SK-N-SH (cell line): ENCODE results near the gene RNF151. TPM values are rescaled to one million over a fixed set of nuclear protein-coding genes. Genes with fewer than 3 reads are reported as not detected.

Experiments used
- CTCF ChIA-PET: fragments of 300-600, 350-600 bp; formaldehyde crosslinking; extraction: SDS; loops from one replicate; lab custom pipeline; 2021; lab: Yijun Ruan, JAX
- POLR2A ChIA-PET: fragments of 350-600 bp; sonication (Branson Sonifier 250); formaldehyde crosslinking; extraction: SDS; loops from one replicate; lab custom pipeline; 2020; ENCODE audit warnings: antibody characterized with exemption, inconsistent platforms; lab: Yijun Ruan, JAX
- DNase-seq: peaks from one replicate; pipeline ENCODE4 v3.0.0; 2012
- H2AFZ ChIP-seq: fragments of 200-600 bp; sonication (generic); 2 replicates; pipeline ENCODE4 v1.8.1; 2016; ENCODE audit warnings: antibody characterized with exemption, mild to moderate bottlenecking, low read depth
- H3F3A ChIP-seq: fragments of 200-600 bp; sonication (generic); replicated peaks from 2 replicates; pipeline ENCODE3; 2016; ENCODE audit warnings: antibody characterized with exemption, mild to moderate bottlenecking; ENCODE audit not compliant: insufficient read depth
- H3K27ac ChIP-seq, 2 experiments: fragments of 200-500 bp in 1 of 2; fragments of 200-600 bp in 1 of 2; sonication (Bioruptor generic) in 1 of 2; sonication (generic), shearing (Covaris generic) in 1 of 2; 2 replicates each; pipeline versions ENCODE4 v1.5.1 to v1.6.1; 2014 to 2016; ENCODE audit warnings: low read depth in 2 of 2, inconsistent platforms in 1 of 2, low read length in 1 of 2, mild to moderate bottlenecking in 1 of 2, mixed read lengths in 1 of 2
- H3K27me3 ChIP-seq: fragments of 200-600 bp; sonication (generic), shearing (Covaris generic); 2 replicates; pipeline ENCODE4 v1.6.1; 2016; ENCODE audit warnings: mixed run types; ENCODE audit not compliant: insufficient read depth
- H3K36me3 ChIP-seq, 2 experiments: fragments of 200-500 bp in 1 of 2; fragments of 200-600 bp in 1 of 2; sonication (Bioruptor generic) in 1 of 2; sonication (generic) in 1 of 2; replicated peaks in 1 of 2; 2 replicates each; pipeline versions ENCODE3 to v1.5.1; 2014 to 2016; ENCODE audit warnings: low read length in 1 of 2, mild to moderate bottlenecking in 1 of 2; ENCODE audit not compliant: insufficient read depth in 2 of 2, control insufficient read depth in 1 of 2
- H3K4me1 ChIP-seq, 2 experiments: fragments of 200-500 bp in 1 of 2; fragments of 200-600 bp in 1 of 2; sonication (Bioruptor generic) in 1 of 2; sonication (generic), shearing (Covaris generic) in 1 of 2; 2 replicates each; pipeline versions ENCODE4 v1.5.1 to v1.6.1; 2014 to 2016; ENCODE audit warnings: low read depth in 1 of 2, low read length in 1 of 2, mixed run types in 1 of 2; ENCODE audit not compliant: insufficient read depth in 2 of 2, control insufficient read depth in 1 of 2
- H3K4me2 ChIP-seq: fragments of 200-600 bp; sonication (generic), shearing (Covaris generic); 2 replicates; pipeline ENCODE4 v1.6.1; 2017; ENCODE audit warnings: mixed run types
- H3K4me3 ChIP-seq, 2 experiments: fragments of 200-500 bp in 1 of 2; fragments of 200-600 bp in 1 of 2; sonication (Bioruptor generic) in 1 of 2; sonication (generic), shearing (Covaris generic) in 1 of 2; 2 replicates each; pipeline versions ENCODE4 v1.5.1 to v1.8.1; 2014 to 2016; ENCODE audit warnings: low read depth in 2 of 2, inconsistent platforms in 1 of 2, low read length in 1 of 2, mild to moderate bottlenecking in 1 of 2, mixed read lengths in 1 of 2, moderate library complexity in 1 of 2
- H3K79me2 ChIP-seq: fragments of 200-600 bp; sonication (generic); 2 replicates; pipeline ENCODE4 v1.8.1; 2017; ENCODE audit warnings: mild to moderate bottlenecking; ENCODE audit not compliant: insufficient read depth
- H3K9ac ChIP-seq: fragments of 200-600 bp; sonication (generic); 2 replicates; pipeline ENCODE4 v1.6.1; 2017; ENCODE audit warnings: mixed run types
- H3K9me2 ChIP-seq: fragments of 200-600 bp; sonication (generic); 2 replicates; pipeline ENCODE4 v1.6.1; 2017; ENCODE audit warnings: mixed run types
- H3K9me3 ChIP-seq: fragments of 200-600 bp; sonication (generic); 2 replicates; pipeline ENCODE4 v1.6.1; 2017; ENCODE audit warnings: mixed run types, mild to moderate bottlenecking, moderate library complexity
- H4K20me1 ChIP-seq: fragments of 200-600 bp; sonication (generic); 2 replicates; pipeline ENCODE4 v1.6.1; 2017; ENCODE audit warnings: mild to moderate bottlenecking, mixed run types; ENCODE audit not compliant: insufficient read depth
- CTCF ChIP-seq: fragments of 200-600 bp; sonication (generic); IDR thresholded peaks from 2 replicates; pipeline ENCODE4 v1.6.1; 2017; ENCODE audit warnings: antibody characterized with exemption, mild to moderate bottlenecking, moderate library complexity
- ELF1 ChIP-seq: IDR thresholded peaks from 2 replicates; pipeline ENCODE4 v1.4.0; 2012
- EP300 ChIP-seq, 2 experiments: IDR thresholded peaks; 2 replicates each; pipeline versions ENCODE4 v1.4.0 to v1.6.1; 2012; ENCODE audit warnings: borderline replicate concordance in 1 of 2, low read depth in 1 of 2, low read length in 1 of 2
- FOXM1 ChIP-seq: IDR thresholded peaks from 2 replicates; pipeline ENCODE4 v1.4.0; 2012; ENCODE audit warnings: low read depth, mild to moderate bottlenecking
- GABPA ChIP-seq: IDR thresholded peaks from 2 replicates; pipeline ENCODE4 v1.4.0; 2012; ENCODE audit warnings: low read depth, mild to moderate bottlenecking
- MEF2A ChIP-seq: IDR thresholded peaks from 2 replicates; pipeline ENCODE4 v1.4.0; 2012; ENCODE audit warnings: low read depth, borderline replicate concordance
- NFIC ChIP-seq: IDR thresholded peaks from 2 replicates; pipeline ENCODE4 v1.4.0; 2012; ENCODE audit warnings: borderline replicate concordance
- PBX3 ChIP-seq: IDR thresholded peaks from 2 replicates; pipeline ENCODE4; 2012
- POLR2AphosphoS5 ChIP-seq: IDR thresholded peaks from 2 replicates; pipeline ENCODE4 v1.6.1; 2012; ENCODE audit warnings: low read depth, low read length
- RAD21 ChIP-seq: IDR thresholded peaks from 2 replicates; pipeline ENCODE4 v1.6.1; 2012; ENCODE audit warnings: mild to moderate bottlenecking, low read length
- RCOR1 ChIP-seq: fragments of 150-350 bp; IDR thresholded peaks from 2 replicates; pipeline ENCODE4 v1.6.1; 2017; ENCODE audit warnings: antibody characterized with exemption, low read length
- SIN3A ChIP-seq: IDR thresholded peaks from 2 replicates; pipeline ENCODE4 v1.6.1; 2012; ENCODE audit warnings: low read depth, mild to moderate bottlenecking, low read length, moderate library complexity, borderline replicate concordance
- SMC3 ChIP-seq: IDR thresholded peaks from 2 replicates; pipeline ENCODE4 v1.6.1; 2012; ENCODE audit warnings: low read depth, low read length, improper control_type of control experiment
- TAF1 ChIP-seq: IDR thresholded peaks from 2 replicates; pipeline ENCODE4 v1.6.1; 2012; ENCODE audit warnings: low read depth, mild to moderate bottlenecking, low read length, moderate library complexity, borderline replicate concordance
- USF1 ChIP-seq: IDR thresholded peaks from 2 replicates; pipeline ENCODE4 v1.4.0; 2012; ENCODE audit warnings: low read depth, borderline replicate concordance
- WGBS: methylation state at CpG from one replicate; pipeline ENCODE4 v1.1.6; 2017; ENCODE audit warnings: low lambda C conversion rate; 5-methylcytosine and 5-hydroxymethylcytosine counted together
- polyA plus RNA-seq, 3 experiments: library from polyadenylated mRNA; depleted of rRNA; stranded (reverse); fragments of >200 nt; gene quantifications; 2 replicates each; pipeline ENCODE4 v1.2.3, GENCODE V29; 2012

RNF151 gene
- polyA plus RNA-seq, 1 of the 3 experiments (the other 2 are of a cell fraction) = 0.07 TPM

GRCh38 chr16:1946495-1947368 lies 19.9 kb upstream of the RNF151 start (continued):
- no peak for TF ChIP-seq ELF1
- TF ChIP-seq, all 33 proteins: peak for 0

- Histone ChIP-seq H3K27ac (no peak overlapping the region), H3K4me3 (no peak overlapping the region), H3K4me2 (no peak overlapping the region), H3K36me3 (no peaks in the 10 kb centered on the region), H3K79me2 (no peaks in the 10 kb centered on the region), H2AFZ (no peak overlapping the region), H3K9me3 (no peaks in the 10 kb centered on the region), H3K9me2 (no peaks in the 10 kb centered on the region), H3K27me3 (no peaks in the 10 kb centered on the region), H3K9ac (no peak overlapping the region), H4K20me1 (no peaks in the 10 kb centered on the region), H3F3A (no peaks in the 10 kb centered on the region), H3K4me1 (peaks cover 0 to 2% of the 10 kb centered on the region in 2 experiments; a peak in 2 of 4 replicates)
- ChIA-PET POLR2A (no interaction called here), CTCF (interaction anchor here (1.3 kb wide), 1 partner anchor 17 kb away, joined by 4 read pairs; no protein-coding TSS in a partner anchor)
- WGBS = 78% methylated on average over 9 of the region's 9 CpGs
- TF ChIP-seq FOXM1 = no peak
- no peak for TF ChIP-seq PBX3
- TF ChIP-seq NFIC = no peak
- TF ChIP-seq POLR2AphosphoS5 = no peak
- no peak for DNase-seq
Observed at GRCh38 chr16:1947369-1947670, 19.3 kb upstream of the RNF151 start.

- POLR2A ChIA-PET = no interaction called here
- H3K36me3 ChIP-seq = no peaks in the 10 kb centered on the region
- no peaks in the 10 kb centered on the region for H3K9me2 ChIP-seq
- no peak overlapping the region for H3K4me3 ChIP-seq
- H3K4me1 ChIP-seq = peaks cover 0 to 5% of the 10 kb centered on the region in 2 experiments; a peak in 1 of 4 replicates
- 79% methylated on average over 11 of the region's 11 CpGs for WGBS
- H4K20me1 ChIP-seq = no peaks in the 10 kb centered on the region
- H2AFZ ChIP-seq = no peak overlapping the region
- no peak overlapping the region for H3K27ac ChIP-seq
- H3K79me2 ChIP-seq = no peaks in the 10 kb centered on the region
- no peaks in the 10 kb centered on the region for H3F3A ChIP-seq
- CTCF ChIA-PET = interaction anchor here (1.1 kb wide), 1 partner anchor 9 kb away, joined by 5 read pairs; no protein-coding TSS in a partner anchor
- no peaks in the 10 kb centered on the region for H3K9me3 ChIP-seq
- DNase-seq = no peak
- H3K27me3 ChIP-seq = no peaks in the 10 kb centered on the region
- H3K9ac ChIP-seq = no peak overlapping the region
- TF ChIP-seq SIN3A = no peak
- no peak for TF ChIP-seq NFIC
- TF ChIP-seq, all 33 proteins: peak for 0
- H3K4me2 ChIP-seq = no peak overlapping the region
Observed at GRCh38 chr16:1949507-1949906, 17.1 kb upstream of the RNF151 start.

GRCh38 chr16:1950047-1950446 lies 16.6 kb upstream of the RNF151 start:
- CTCF ChIA-PET = interaction anchor here (1.1 to 2.1 kb wide), 3 partner anchors 9 to 21 kb away, joined by 3 to 13 read pairs (median 5); no protein-coding TSS in a partner anchor
- Histone ChIP-seq H4K20me1 (no peaks in the 10 kb centered on the region), H3K27me3 (no peaks in the 10 kb centered on the region), H3K4me1 (peaks cover 0 to 9% of the 10 kb centered on the region in 2 experiments; a peak in 1 of 4 replicates), H3K9me2 (no peaks in the 10 kb centered on the region), H3F3A (no peaks in the 10 kb centered on the region), H3K36me3 (no peaks in the 10 kb centered on the region), H2AFZ (no peak overlapping the region), H3K79me2 (no peaks in the 10 kb centered on the region), H3K9ac (no peak overlapping the region), H3K4me3 (no peak overlapping the region), H3K27ac (no peak overlapping the region), H3K4me2 (no peak overlapping the region), H3K9me3 (no peaks in the 10 kb centered on the region)
- WGBS = 54% methylated on average over 7 of the region's 7 CpGs
- DNase-seq = no peak
- POLR2A ChIA-PET = no interaction called here
- TF ChIP-seq MEF2A = no peak
- no peak for TF ChIP-seq FOXM1
- no peak for TF ChIP-seq CTCF
- TF ChIP-seq GABPA = no peak
- no peak for TF ChIP-seq TAF1
- no peak for TF ChIP-seq USF1
- no peak for TF ChIP-seq RCOR1
- no peak for TF ChIP-seq RAD21
- TF ChIP-seq SMC3 = no peak
- TF ChIP-seq ELF1 = no peak
- no peak for TF ChIP-seq EP300 (IDR thresholded peaks at IDR 0.05; ENCODE audit: borderline replicate concordance in 1 of 2, low read depth in 1 of 2, low read length in 1 of 2)
